ENCODE data around the gene ZC3H4. TPM values are rescaled to one million over a fixed set of nuclear protein-coding genes. Genes with fewer than 3 reads are reported as not detected.
"Not testable (repeated sequence)": the region's sequence is repeated elsewhere in the genome, so short reads cannot be mapped to it uniquely, and the experiment has no call there.

Gene ZC3H4
- total RNA-seq, 1 experiment from 2014 or later: 41.8 TPM

DNA sequence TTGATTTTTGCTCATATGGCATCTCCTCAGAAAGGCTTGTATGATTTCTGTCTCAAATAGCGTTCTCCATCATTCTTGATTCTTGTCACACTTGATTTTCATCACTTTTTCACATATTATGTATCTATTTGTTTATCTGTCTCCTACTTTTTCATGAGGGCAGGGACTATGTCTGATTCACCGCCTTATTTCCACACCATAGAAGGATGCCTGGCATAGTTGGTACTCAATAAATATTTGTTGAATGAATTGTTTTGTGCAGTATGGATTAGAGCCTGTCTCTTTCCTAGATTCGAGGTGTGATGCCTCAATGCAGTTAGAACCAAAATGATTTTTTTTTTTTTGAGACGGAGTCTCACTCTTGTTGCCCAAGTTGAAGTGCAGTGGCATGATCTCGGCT lies 29.2 kb upstream of the ZC3H4 start:
- ChIA-PET CTCF (interaction anchor here (0.7 to 1.8 kb wide), 3 partner anchors 69 to 527 kb away, joined by 3 to 4 read pairs (median 3); no protein-coding TSS in a partner anchor), POLR2A (no interaction called here)
- Mint-ChIP-seq H3K4me1 (ENCODE audit: insufficient read depth, unreplicated experiment) (peaks cover 16% of the 10 kb centered on the region), H3K4me3 (ENCODE audit: unreplicated experiment) (no peak overlapping the region), H3K9me3 (ENCODE audit: unreplicated experiment) (no peaks in the 10 kb centered on the region), H3K36me3 (ENCODE audit: insufficient read depth, unreplicated experiment) (peaks cover 51% of the 10 kb centered on the region), H3K27me3 (ENCODE audit: insufficient read depth, unreplicated experiment) (no peaks in the 10 kb centered on the region), H3K27ac (ENCODE audit: low read depth, unreplicated experiment) (peak overlapping the region; percentile 47)
- no peak for DNase-seq (ENCODE audit: unreplicated experiment)
- TF ChIP-seq, protein P1, sequence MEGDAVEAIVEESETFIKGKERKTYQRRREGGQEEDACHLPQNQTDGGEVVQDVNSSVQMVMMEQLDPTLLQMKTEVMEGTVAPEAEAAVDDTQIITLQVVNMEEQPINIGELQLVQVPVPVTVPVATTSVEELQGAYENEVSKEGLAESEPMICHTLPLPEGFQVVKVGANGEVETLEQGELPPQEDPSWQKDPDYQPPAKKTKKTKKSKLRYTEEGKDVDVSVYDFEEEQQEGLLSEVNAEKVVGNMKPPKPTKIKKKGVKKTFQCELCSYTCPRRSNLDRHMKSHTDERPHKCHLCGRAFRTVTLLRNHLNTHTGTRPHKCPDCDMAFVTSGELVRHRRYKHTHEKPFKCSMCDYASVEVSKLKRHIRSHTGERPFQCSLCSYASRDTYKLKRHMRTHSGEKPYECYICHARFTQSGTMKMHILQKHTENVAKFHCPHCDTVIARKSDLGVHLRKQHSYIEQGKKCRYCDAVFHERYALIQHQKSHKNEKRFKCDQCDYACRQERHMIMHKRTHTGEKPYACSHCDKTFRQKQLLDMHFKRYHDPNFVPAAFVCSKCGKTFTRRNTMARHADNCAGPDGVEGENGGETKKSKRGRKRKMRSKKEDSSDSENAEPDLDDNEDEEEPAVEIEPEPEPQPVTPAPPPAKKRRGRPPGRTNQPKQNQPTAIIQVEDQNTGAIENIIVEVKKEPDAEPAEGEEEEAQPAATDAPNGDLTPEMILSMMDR (IDR thresholded peaks at IDR 0.05; ENCODE audit: unreplicated experiment): no peak
- intact Hi-C loops (cut with micrococcal nuclease): no loop called here
- no TSS peak for BruUV-seq (replicated peaks)

DNA sequence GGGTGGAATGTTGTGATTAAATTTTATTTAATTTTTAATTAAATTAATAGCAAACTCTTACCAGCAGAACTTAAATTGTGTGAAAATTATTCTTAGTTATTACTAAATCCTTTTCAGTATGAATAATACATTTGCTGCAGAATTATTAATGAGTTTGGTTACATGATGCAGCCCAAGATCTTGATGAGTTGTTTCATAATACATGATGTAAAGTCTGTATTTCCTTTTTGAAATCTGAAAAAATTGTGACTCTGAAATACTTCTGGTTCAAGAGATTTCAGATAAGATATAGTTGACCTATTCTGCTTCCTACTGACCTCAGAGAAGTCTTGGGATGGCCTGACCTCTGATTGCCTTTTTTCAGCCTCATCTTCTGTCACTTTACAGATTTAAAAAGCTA lies 28.1 kb upstream of the ZC3H4 start:
- H3K4me3 Mint-ChIP-seq (ENCODE audit: unreplicated experiment): no peak overlapping the region
- no peaks in the 10 kb centered on the region for H3K27me3 Mint-ChIP-seq (ENCODE audit: insufficient read depth, unreplicated experiment)
- H3K36me3 Mint-ChIP-seq (ENCODE audit: insufficient read depth, unreplicated experiment): peaks cover 45% of the 10 kb centered on the region
- CTCF ChIA-PET: interaction anchor here (1.2 to 1.3 kb wide), 2 partner anchors 69 to 106 kb away, joined by 3 to 7 read pairs; no protein-coding TSS in a partner anchor
- H3K4me1 Mint-ChIP-seq (ENCODE audit: insufficient read depth, unreplicated experiment): peaks cover 16% of the 10 kb centered on the region
- no TSS peak for BruUV-seq (replicated peaks)
- H3K9me3 Mint-ChIP-seq (ENCODE audit: unreplicated experiment): no peaks in the 10 kb centered on the region
- TF ChIP-seq, protein P1 (IDR thresholded peaks at IDR 0.05; ENCODE audit: unreplicated experiment): no peak
- peak overlapping the region; percentile 76 for H3K27ac Mint-ChIP-seq (ENCODE audit: low read depth, unreplicated experiment)
- POLR2A ChIA-PET: interaction anchor here (0.9 kb wide), 1 partner anchor 9 kb away, joined by 3 read pairs; no protein-coding TSS in a partner anchor
- intact Hi-C loops (cut with micrococcal nuclease): no loop called here
- no peak for DNase-seq (ENCODE audit: unreplicated experiment)

DNA sequence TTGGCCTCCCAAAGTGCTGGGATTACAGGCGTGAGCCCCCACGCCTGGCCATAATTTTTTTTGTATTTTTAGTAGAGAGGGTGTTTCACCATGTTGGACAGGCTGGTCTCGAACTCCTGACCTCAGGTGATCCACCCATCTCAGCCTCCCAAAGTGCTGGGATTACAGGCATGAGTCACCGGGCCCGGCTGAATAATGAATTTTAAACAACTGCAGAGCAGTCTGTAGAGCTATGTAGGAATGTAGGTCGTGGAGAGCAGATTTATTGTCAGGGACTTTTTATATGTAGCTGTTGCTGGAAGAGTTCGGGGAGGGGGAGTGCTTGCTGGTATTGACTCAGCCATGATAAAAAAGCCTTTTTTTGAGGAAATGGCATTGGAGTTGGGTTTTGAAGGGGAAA lies 27.7 kb upstream of the ZC3H4 start:
- ChIA-PET POLR2A (interaction anchor here (0.9 kb wide), 1 partner anchor 8 kb away, joined by 3 read pairs; no protein-coding TSS in a partner anchor), CTCF (interaction anchor here (0.6 to 1.7 kb wide), 5 partner anchors 9 to 140 kb away, joined by 3 to 7 read pairs (median 3); no protein-coding TSS in a partner anchor)
- H3K27me3 Mint-ChIP-seq (ENCODE audit: insufficient read depth, unreplicated experiment); H3K4me3 Mint-ChIP-seq (ENCODE audit: unreplicated experiment); H3K9me3 Mint-ChIP-seq (ENCODE audit: unreplicated experiment); intact Hi-C loops (cut with micrococcal nuclease); DNase-seq (ENCODE audit: unreplicated experiment); BruUV-seq (replicated peaks): not testable (repeated sequence)
- H3K4me1 Mint-ChIP-seq (ENCODE audit: insufficient read depth, unreplicated experiment): peaks cover 16% of the 10 kb centered on the region
- peak overlapping the region; percentile 76 for H3K27ac Mint-ChIP-seq (ENCODE audit: low read depth, unreplicated experiment)
- peaks cover 41% of the 10 kb centered on the region for H3K36me3 Mint-ChIP-seq (ENCODE audit: insufficient read depth, unreplicated experiment)

DNA sequence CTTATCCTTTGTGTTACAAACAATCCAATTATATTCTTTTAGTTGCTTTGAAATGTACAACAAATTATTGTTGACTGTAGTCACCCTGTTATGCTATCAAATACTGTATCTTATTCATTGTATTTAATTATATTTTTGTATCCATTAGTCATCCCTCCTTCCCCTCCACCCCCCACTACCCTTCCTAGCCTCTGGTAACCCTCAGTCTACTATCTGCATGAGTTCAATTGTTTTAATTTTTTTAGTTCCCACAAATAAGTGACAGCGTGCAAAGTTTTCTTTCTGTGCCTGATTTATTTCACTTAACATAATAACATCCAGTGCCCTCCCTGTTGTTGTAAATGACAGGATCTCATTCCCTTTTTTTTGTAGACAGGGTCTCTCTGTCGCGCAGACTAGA lies 21.6 kb upstream of the ZC3H4 start:
- intact Hi-C loops (cut with micrococcal nuclease): no loop called here
- H3K4me3 Mint-ChIP-seq (ENCODE audit: unreplicated experiment): no peak overlapping the region
- H3K27me3 Mint-ChIP-seq (ENCODE audit: insufficient read depth, unreplicated experiment): no peaks in the 10 kb centered on the region
- H3K4me1 Mint-ChIP-seq (ENCODE audit: insufficient read depth, unreplicated experiment): peaks cover 34% of the 10 kb centered on the region
- ChIA-PET POLR2A (interaction anchor here (0.6 kb wide), 1 partner anchor 38 kb away, joined by 4 read pairs; no protein-coding TSS in a partner anchor), CTCF (interaction anchor here (0.6 kb wide), 2 partner anchors 76 to 122 kb away, joined by 3 to 4 read pairs; no protein-coding TSS in a partner anchor)
- peaks cover 45% of the 10 kb centered on the region for H3K36me3 Mint-ChIP-seq (ENCODE audit: insufficient read depth, unreplicated experiment)
- H3K27ac Mint-ChIP-seq (ENCODE audit: low read depth, unreplicated experiment): peak overlapping the region; percentile 10
- H3K9me3 Mint-ChIP-seq (ENCODE audit: unreplicated experiment): peaks cover 4% of the 10 kb centered on the region
- TF ChIP-seq, protein P1 (IDR thresholded peaks at IDR 0.05; ENCODE audit: unreplicated experiment): no peak
- BruUV-seq (replicated peaks): no TSS peak
- DNase-seq (ENCODE audit: unreplicated experiment): no peak

Measured in MCF 10A (cell line).